Transverse colon (tissue), 4 donors: ENCODE results near the gene CSRP3. TPM values are rescaled to one million over a fixed set of nuclear protein-coding genes. Genes with fewer than 3 reads are reported as not detected.

ENCODE experiments used
- DNase-seq: peaks from one replicate; pipeline ENCODE4 v3.0.0-alpha.2; 2019
- H3K27ac ChIP-seq, 4 donors: fragments of 200-600 bp; sonication (generic); 2 replicates each; pipeline ENCODE4 v1.5.1; 2016 to 2018; ENCODE audit warnings: inconsistent platforms in 4 of 4
- H3K27me3 ChIP-seq: fragments of 200-600 bp; sonication (generic); 2 replicates; pipeline ENCODE4 v1.5.1; 2017; ENCODE audit warnings: inconsistent platforms
- H3K36me3 ChIP-seq, 4 donors: fragments of 200-600 bp; sonication (generic); 2 replicates each; pipeline ENCODE4 v1.5.1; 2017 to 2019; ENCODE audit warnings: inconsistent platforms in 4 of 4
- H3K4me1 ChIP-seq, 4 donors: fragments of 200-600 bp; sonication (generic); 2 replicates each; pipeline ENCODE4 v1.5.1; 2017 to 2020; ENCODE audit warnings: inconsistent platforms in 4 of 4
- H3K4me3 ChIP-seq, 4 donors: fragments of 200-600 bp; sonication (generic); 1 replicate in 1 of 4; 2 replicates in 3 of 4; pipeline versions ENCODE4 v1.5.1 to v1.6.1; 2017 to 2019; ENCODE audit warnings: inconsistent platforms in 4 of 4
- H3K9me3 ChIP-seq, 2 donors: fragments of 200-600 bp; sonication (generic); 2 replicates each; pipeline ENCODE4 v1.5.1; 2017 to 2019; ENCODE audit warnings: inconsistent platforms in 2 of 2
- EP300 ChIP-seq: sonication (generic); formaldehyde crosslinking; IDR thresholded peaks from one replicate; pipeline ENCODE4 v1.6.1; 2017; ENCODE audit warnings: antibody characterized with exemption, low read depth
- POLR2A ChIP-seq: fragments of 450-650 bp; IDR thresholded peaks from one replicate; pipeline ENCODE4 v1.6.1; 2016; ENCODE audit warnings: antibody characterized with exemption, mild to moderate bottlenecking, moderate library complexity
- POLR2AphosphoS5 ChIP-seq, 3 donors: sonication (generic); formaldehyde crosslinking; IDR thresholded peaks; one replicate each; pipeline ENCODE4 v1.6.1; 2016; ENCODE audit warnings: antibody characterized with exemption in 3 of 3
- WGBS, 2 donors: methylation state at CpG; one replicate each; pipeline ENCODE4 v1.1.5; 2018; ENCODE audit warnings: low coverage in 1 of 2; 5-methylcytosine and 5-hydroxymethylcytosine counted together
- in situ Hi-C, 4 donors: fragments of 200-750 bp; cut with MboI; loops; one replicate each; pipeline versions ENCODE4 v1.15.0 to v1.15.1; 2017; ENCODE audit warnings: low sequenced_read_pairs in 3 of 4, low pct_ligation_motif_present in 1 of 4, low pct_unique_long_range_greater_than_20kb in 1 of 4
- intact Hi-C: fragments of 100-400 bp; cut with DNase I; formaldehyde crosslinking; loops from one replicate; pipeline ENCODE4 v1.15.1; 2023; ENCODE audit warnings: low total_unique reads
- total RNA-seq, 4 donors: library from RNA; depleted of rRNA; stranded (reverse); fragments of >200 nt; gene quantifications; one replicate each; pipeline ENCODE4 v1.1.0, GENCODE V29; 2016
- TF ChIP-seq, protein P1 (sequence below), 5 experiments: fragments of 200-600 bp in 3 of 5; fragments of 450-650 bp in 2 of 5; sonication (generic) in 3 of 5; IDR thresholded peaks; 1 replicate in 2 of 5; 2 replicates in 3 of 5; pipeline ENCODE4 v1.5.1; 2016 to 2017; ENCODE audit warnings: antibody characterized with exemption in 5 of 5, inconsistent platforms in 3 of 5, mild to moderate bottlenecking in 2 of 5, moderate library complexity in 1 of 5

Gene CSRP3
- total RNA-seq, 4 donors from 2014 or later, result not detected

DNA sequence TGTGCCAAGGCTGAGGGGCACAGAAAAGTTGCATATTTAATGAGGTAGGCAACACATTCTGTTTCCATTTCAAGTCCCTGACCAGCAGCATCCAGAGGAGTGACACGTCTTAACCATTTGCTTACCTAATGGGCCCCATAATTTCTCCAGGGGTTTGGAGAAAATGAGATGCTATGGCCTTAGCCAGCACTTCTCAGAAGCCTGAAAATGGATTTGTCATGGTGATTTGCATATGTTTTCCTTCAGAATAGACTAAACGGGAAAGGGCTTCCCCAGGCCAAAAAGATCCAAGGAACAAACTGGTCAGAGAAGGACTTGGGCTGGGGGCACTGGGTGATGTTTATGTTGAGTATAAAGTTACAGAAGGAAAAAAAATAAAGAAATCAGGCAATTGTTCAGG, 16.7 kb downstream of the CSRP3 start:
- DNase-seq, result no peak
- WGBS, 2 donors, result 76 to 79% methylated on average over 1 to 2 of the region's 2 CpGs
- Histone ChIP-seq H3K4me3 (no peak overlapping the region), H3K27me3 (no peaks in the 10 kb centered on the region), H3K36me3 (no peaks in the 10 kb centered on the region), H3K9me3 (no peaks in the 10 kb centered on the region), H3K27ac (no peak overlapping the region), H3K4me1 (no peaks in the 10 kb centered on the region)
- no peak for TF ChIP-seq POLR2A
- TF ChIP-seq, protein P1, sequence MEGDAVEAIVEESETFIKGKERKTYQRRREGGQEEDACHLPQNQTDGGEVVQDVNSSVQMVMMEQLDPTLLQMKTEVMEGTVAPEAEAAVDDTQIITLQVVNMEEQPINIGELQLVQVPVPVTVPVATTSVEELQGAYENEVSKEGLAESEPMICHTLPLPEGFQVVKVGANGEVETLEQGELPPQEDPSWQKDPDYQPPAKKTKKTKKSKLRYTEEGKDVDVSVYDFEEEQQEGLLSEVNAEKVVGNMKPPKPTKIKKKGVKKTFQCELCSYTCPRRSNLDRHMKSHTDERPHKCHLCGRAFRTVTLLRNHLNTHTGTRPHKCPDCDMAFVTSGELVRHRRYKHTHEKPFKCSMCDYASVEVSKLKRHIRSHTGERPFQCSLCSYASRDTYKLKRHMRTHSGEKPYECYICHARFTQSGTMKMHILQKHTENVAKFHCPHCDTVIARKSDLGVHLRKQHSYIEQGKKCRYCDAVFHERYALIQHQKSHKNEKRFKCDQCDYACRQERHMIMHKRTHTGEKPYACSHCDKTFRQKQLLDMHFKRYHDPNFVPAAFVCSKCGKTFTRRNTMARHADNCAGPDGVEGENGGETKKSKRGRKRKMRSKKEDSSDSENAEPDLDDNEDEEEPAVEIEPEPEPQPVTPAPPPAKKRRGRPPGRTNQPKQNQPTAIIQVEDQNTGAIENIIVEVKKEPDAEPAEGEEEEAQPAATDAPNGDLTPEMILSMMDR (IDR thresholded peaks at IDR 0.05), result no peak
- no peak for TF ChIP-seq EP300
- no peak for TF ChIP-seq POLR2AphosphoS5 (IDR thresholded peaks at IDR 0.05)
- in situ Hi-C loops (no loop called here), intact Hi-C loops (no loop called here)

- in situ Hi-C loops (no loop called here), intact Hi-C loops (no loop called here)
- Histone ChIP-seq H3K9me3 (no peaks in the 10 kb centered on the region), H3K4me1 (no peaks in the 10 kb centered on the region), H3K4me3 (no peak overlapping the region), H3K27ac (no peak overlapping the region), H3K36me3 (no peaks in the 10 kb centered on the region), H3K27me3 (no peaks in the 10 kb centered on the region)
- TF ChIP-seq EP300 (no peak), POLR2A (no peak), POLR2AphosphoS5 (IDR thresholded peaks at IDR 0.05) (no peak)
- TF ChIP-seq, protein P1 (IDR thresholded peaks at IDR 0.05), result no peak
- WGBS, 2 donors, result 77 to 91% methylated on average over 2 to 7 of the region's 7 CpGs
- no peak for DNase-seq
These were observed 18.1 kb downstream of the CSRP3 start for GRCh38 chr11:19183646-19184045.

DNA sequence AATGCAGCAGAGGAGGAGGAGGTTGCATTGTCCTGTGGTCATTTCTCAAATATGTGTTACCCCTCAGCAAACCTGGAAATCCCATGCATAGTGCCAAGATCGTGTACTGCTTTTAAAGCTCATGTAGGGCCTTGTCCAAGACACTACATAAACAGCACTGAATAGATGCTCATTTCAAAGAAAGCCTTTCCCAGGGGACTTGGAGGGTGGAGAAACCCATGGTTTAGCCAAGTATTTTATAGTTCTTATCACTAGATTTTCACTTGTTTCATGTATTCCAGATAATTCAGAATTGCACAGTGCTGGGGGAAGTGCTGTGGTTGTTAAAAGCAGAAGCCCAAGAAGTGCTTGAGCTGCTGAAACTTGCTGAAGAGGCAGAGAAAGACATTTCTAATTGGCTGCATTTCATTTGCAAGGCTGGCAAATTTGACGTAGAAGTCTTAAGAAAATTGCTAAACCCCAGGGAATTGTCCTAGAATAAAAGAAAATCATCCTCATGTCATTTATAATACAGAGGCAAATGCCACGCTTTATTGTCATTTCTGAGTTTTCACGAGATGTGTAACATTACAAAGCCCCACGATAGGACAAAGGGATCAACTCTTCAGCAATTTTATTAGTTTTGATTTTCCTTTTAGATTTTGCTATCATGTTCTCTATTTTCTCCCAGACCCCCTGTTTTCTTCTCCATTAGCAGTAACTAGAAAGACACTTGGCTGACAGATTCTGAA, 20.1 kb downstream of the CSRP3 start:
- intact Hi-C loops (no loop called here), in situ Hi-C loops (no loop called here)
- Histone ChIP-seq H3K27me3 (no peaks in the 10 kb centered on the region), H3K27ac (no peak overlapping the region), H3K9me3 (no peaks in the 10 kb centered on the region), H3K4me3 (no peak overlapping the region), H3K4me1 (no peaks in the 10 kb centered on the region), H3K36me3 (peaks cover 0 to 7% (median 0%) of the 10 kb centered on the region in 4 donors)
- TF ChIP-seq EP300 (no peak), POLR2AphosphoS5 (IDR thresholded peaks at IDR 0.05) (no peak), POLR2A (no peak)
- TF ChIP-seq, protein P1 (IDR thresholded peaks at IDR 0.05), result no peak
- DNase-seq, result no peak
- WGBS, 2 donors, result 79 to 80% methylated on average over 4 to 5 of the region's 5 CpGs

- H3K36me3 ChIP-seq, result peaks cover 0 to 43% (median 5%) of the 10 kb centered on the region in 4 donors
- TF ChIP-seq, protein P1 (IDR thresholded peaks at IDR 0.05), result no peak
- TF ChIP-seq EP300 (no peak), POLR2AphosphoS5 (IDR thresholded peaks at IDR 0.05) (no peak), POLR2A (no peak)
- H3K4me1 ChIP-seq, result no peaks in the 10 kb centered on the region
- no peak overlapping the region for H3K4me3 ChIP-seq
- DNase-seq, result no peak
- H3K27ac ChIP-seq, result no peak overlapping the region
- H3K27me3 ChIP-seq, result no peaks in the 10 kb centered on the region
- H3K9me3 ChIP-seq, result no peaks in the 10 kb centered on the region
- 70 to 79% methylated on average over 2 of the region's 2 CpGs for WGBS, 2 donors
- in situ Hi-C loops, result no loop called here
- intact Hi-C loops, result no loop called here
These were observed 25.1 kb downstream of the CSRP3 start for GRCh38 chr11:19176629-19177186.
